HepG2 (cell line): ENCODE measurements around the gene PCYT2. TPM values are rescaled to one million over a fixed set of nuclear protein-coding genes. Genes with fewer than 3 reads are reported as not detected.

ENCODE experiments used
- CEBPB ChIP-seq: IDR thresholded peaks from 2 replicates; pipeline ENCODE4 v1.6.1; 2011; ENCODE audit warnings: low read depth, low read length, improper control_type of control experiment, borderline replicate concordance
- FOXK1 ChIP-seq: sonication (generic); formaldehyde crosslinking; IDR thresholded peaks from 2 replicates; pipeline ENCODE4 v1.4.0; 2020; ENCODE audit warnings: low read depth, missing genetic modification reagents, borderline replicate concordance
- FOXO1 ChIP-seq: sonication (generic); formaldehyde crosslinking; IDR thresholded peaks from 2 replicates; pipeline ENCODE4 v1.4.0; 2020; ENCODE audit warnings: missing genetic modification reagents
- GABPA ChIP-seq, 2 experiments: IDR thresholded peaks; 2 replicates each; pipeline ENCODE4 v1.6.1; 2011 to 2016; ENCODE audit warnings: low read depth in 2 of 2, low read length in 1 of 2, missing biosample characterization in 1 of 2, missing genetic modification characterization in 1 of 2
- HNRNPH1 ChIP-seq: fragments of 200-400 bp; formaldehyde crosslinking; optimal IDR thresholded peaks from 2 replicates; pipeline ENCODE3; 2017; ENCODE audit warnings: mild to moderate bottlenecking, low read depth, low read length
- HNRNPLL ChIP-seq: fragments of 200-400 bp; formaldehyde crosslinking; IDR thresholded peaks from 2 replicates; pipeline ENCODE4 v1.6.1; 2017; ENCODE audit warnings: mild to moderate bottlenecking, low read depth, low read length; ENCODE audit not compliant: poor library complexity, severe bottlenecking
- KAT8 ChIP-seq: IDR thresholded peaks from 2 replicates; pipeline ENCODE4 v1.6.1; 2016; ENCODE audit warnings: missing genetic modification reagents, missing compliant biosample characterization
- NONO ChIP-seq, 2 experiments: fragments of 450-650 bp in 1 of 2; sonication (generic) in 1 of 2; formaldehyde crosslinking in 1 of 2; IDR thresholded peaks in 1 of 2; conservative IDR thresholded peaks in 1 of 2; 2 replicates each; pipeline versions ENCODE4 v1.6.1 to v1.8.0; 2017 to 2022; ENCODE audit warnings: mild to moderate bottlenecking in 1 of 2, missing genetic modification reagents in 1 of 2, moderate library complexity in 1 of 2
- SCMH1 ChIP-seq: sonication (generic); formaldehyde crosslinking; IDR thresholded peaks from 2 replicates; pipeline ENCODE4 v1.9.0; 2021; ENCODE audit warnings: missing genetic modification reagents, mild to moderate bottlenecking, borderline replicate concordance
- TMF1 ChIP-seq: sonication (generic); formaldehyde crosslinking; IDR thresholded peaks from 2 replicates; pipeline ENCODE4 v1.8.1; 2022; ENCODE audit warnings: low read depth, missing genetic modification reagents
- ZFAT ChIP-seq: sonication (generic); formaldehyde crosslinking; conservative IDR thresholded peaks from 2 replicates; pipeline ENCODE4 v1.8.1; 2023; ENCODE audit warnings: missing genetic modification reagents, inconsistent platforms
- ZFP1 ChIP-seq: IDR thresholded peaks from 2 replicates; pipeline ENCODE4 v1.6.1; 2016
- ZNF263 ChIP-seq: sonication (generic); formaldehyde crosslinking; IDR thresholded peaks from 2 replicates; pipeline ENCODE4 v1.4.0; 2020; ENCODE audit warnings: missing genetic modification reagents
- ZNF44 ChIP-seq: sonication (generic); formaldehyde crosslinking; IDR thresholded peaks from 2 replicates; pipeline ENCODE4 v1.5.1; 2020; ENCODE audit warnings: mild to moderate bottlenecking, missing genetic modification reagents
- ZNF570 ChIP-seq: sonication (generic); formaldehyde crosslinking; IDR thresholded peaks from 2 replicates; pipeline ENCODE4 v1.4.0; 2020; ENCODE audit warnings: mild to moderate bottlenecking, missing genetic modification reagents, borderline replicate concordance
- ZNF713 ChIP-seq: sonication (generic); formaldehyde crosslinking; IDR thresholded peaks from 2 replicates; pipeline ENCODE4 v1.4.0; 2020; ENCODE audit warnings: mild to moderate bottlenecking, missing genetic modification reagents
- ZNF891 ChIP-seq: sonication (generic); formaldehyde crosslinking; IDR thresholded peaks from 2 replicates; pipeline ENCODE4 v1.5.0; 2020; ENCODE audit warnings: mild to moderate bottlenecking, missing genetic modification reagents
- polyA plus RNA-seq, 8 experiments: library from polyadenylated mRNA; depleted of rRNA in 3 of 8; stranded (reverse) in 7 of 8; unstranded in 1 of 8; fragments of >200 nt; fragmentation: Illumina TruSeq in 4 of 8; extraction: Trizol in 4 of 8; gene quantifications; 2 replicates each; pipeline versions ENCODE4 v1.2.1 to v1.2.3, GENCODE V29; 2011 to 2016; ENCODE audit warnings: low read depth in 4 of 8, missing spikeins in 1 of 8, mixed read lengths in 1 of 8; ENCODE audit not compliant: insufficient read depth in 1 of 8
- total RNA-seq, 5 experiments: library from RNA; depleted of rRNA; stranded (reverse); fragments of >200 nt; fragmentation: Illumina TruSeq; extraction: Trizol; gene quantifications; 2 replicates each; pipeline ENCODE4 v1.2.3, GENCODE V29; 2016; ENCODE audit warnings: low read depth in 1 of 5
- TF ChIP-seq, protein P1 (sequence below): sonication (generic); formaldehyde crosslinking; conservative IDR thresholded peaks from 2 replicates; pipeline ENCODE4 v1.4.0; 2020; ENCODE audit warnings: missing genetic modification reagents
- TF ChIP-seq, protein P2 (sequence below): IDR thresholded peaks from 2 replicates; pipeline ENCODE4 v1.6.1; 2016; ENCODE audit warnings: mild to moderate bottlenecking
- TF ChIP-seq, protein P3 (sequence below): sonication (generic); formaldehyde crosslinking; IDR thresholded peaks from 2 replicates; pipeline ENCODE4 v1.4.0; 2020; ENCODE audit warnings: missing genetic modification reagents
- TF ChIP-seq, protein P4 (sequence below): IDR thresholded peaks from 2 replicates; pipeline ENCODE4 v1.6.1; 2016; ENCODE audit warnings: missing compliant biosample characterization, missing genetic modification reagents, borderline replicate concordance

Gene PCYT2
- total and polyA plus RNA-seq, 2 of the 13 experiments (the other 11 are each of a cell fraction or from before 2014, with no cell fraction given), result 147 to 297 TPM

DNA sequence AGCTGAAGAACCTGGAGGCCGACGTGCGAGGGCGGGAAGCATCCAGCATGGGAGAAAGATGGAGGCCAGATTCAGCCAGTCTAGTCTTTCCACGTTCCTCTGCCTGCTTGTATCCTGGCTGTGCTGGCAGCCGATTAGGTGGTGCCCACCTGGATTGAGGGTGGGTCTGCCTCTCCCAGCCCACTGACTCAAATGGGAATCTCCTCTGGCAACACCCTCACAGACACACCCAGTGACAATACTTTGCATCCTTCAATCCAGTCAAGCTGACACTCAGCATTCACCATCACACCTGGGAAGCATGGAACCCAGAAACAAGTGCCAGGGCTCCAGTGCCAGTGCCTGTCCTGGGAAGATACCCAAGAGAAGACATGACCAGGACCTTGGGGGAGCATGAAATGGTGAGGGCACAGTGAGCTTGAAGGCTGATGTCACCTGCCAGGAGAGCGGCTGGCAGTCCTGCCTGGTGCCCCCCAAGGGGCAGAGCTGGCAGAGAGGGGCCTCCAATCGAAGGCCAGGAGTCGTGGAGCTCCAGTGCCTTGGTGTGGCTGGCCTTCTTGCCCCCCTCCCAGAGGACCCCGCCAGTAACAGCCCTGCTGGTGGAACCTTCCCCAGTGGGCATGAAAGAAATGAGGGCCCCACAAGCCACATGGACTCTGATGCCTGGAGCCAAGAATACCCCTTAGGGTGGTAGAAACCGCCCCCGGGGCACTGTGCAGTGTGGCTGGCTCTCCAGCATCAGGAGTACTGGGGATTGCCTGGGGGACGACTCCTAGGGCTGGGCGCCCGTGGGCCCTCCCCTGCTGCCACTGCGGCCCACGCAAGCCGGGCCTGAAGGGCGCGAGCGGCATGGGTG lies 9.8 kb downstream of the PCYT2 start (continued):
- TF ChIP-seq, protein P1, sequence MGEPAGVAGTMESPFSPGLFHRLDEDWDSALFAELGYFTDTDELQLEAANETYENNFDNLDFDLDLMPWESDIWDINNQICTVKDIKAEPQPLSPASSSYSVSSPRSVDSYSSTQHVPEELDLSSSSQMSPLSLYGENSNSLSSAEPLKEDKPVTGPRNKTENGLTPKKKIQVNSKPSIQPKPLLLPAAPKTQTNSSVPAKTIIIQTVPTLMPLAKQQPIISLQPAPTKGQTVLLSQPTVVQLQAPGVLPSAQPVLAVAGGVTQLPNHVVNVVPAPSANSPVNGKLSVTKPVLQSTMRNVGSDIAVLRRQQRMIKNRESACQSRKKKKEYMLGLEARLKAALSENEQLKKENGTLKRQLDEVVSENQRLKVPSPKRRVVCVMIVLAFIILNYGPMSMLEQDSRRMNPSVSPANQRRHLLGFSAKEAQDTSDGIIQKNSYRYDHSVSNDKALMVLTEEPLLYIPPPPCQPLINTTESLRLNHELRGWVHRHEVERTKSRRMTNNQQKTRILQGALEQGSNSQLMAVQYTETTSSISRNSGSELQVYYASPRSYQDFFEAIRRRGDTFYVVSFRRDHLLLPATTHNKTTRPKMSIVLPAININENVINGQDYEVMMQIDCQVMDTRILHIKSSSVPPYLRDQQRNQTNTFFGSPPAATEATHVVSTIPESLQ (CRISPR knock-in tag), result no peak
- TF ChIP-seq, protein P2, sequence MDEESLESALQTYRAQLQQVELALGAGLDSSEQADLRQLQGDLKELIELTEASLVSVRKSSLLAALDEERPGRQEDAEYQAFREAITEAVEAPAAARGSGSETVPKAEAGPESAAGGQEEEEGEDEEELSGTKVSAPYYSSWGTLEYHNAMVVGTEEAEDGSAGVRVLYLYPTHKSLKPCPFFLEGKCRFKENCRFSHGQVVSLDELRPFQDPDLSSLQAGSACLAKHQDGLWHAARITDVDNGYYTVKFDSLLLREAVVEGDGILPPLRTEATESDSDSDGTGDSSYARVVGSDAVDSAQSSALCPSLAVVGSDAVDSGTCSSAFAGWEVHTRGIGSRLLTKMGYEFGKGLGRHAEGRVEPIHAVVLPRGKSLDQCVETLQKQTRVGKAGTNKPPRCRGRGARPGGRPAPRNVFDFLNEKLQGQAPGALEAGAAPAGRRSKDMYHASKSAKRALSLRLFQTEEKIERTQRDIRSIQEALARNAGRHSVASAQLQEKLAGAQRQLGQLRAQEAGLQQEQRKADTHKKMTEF (CRISPR knock-in tag), result no peak
- TF ChIP-seq ZFP1 (CRISPR knock-in tag) (no peak), FOXO1 (CRISPR knock-in tag) (no peak), ZFAT (no peak), KAT8 (no peak), CEBPB (no peak), ZNF44 (CRISPR knock-in tag) (no peak), FOXK1 (CRISPR knock-in tag) (no peak), HNRNPLL (peak; percentile 4), TMF1 (CRISPR knock-in tag) (no peak; the same call in 1 of the 2 replicates), GABPA (IDR thresholded peaks at IDR 0.05; ENCODE audit: low read depth, low read length) (no peak), GABPA (CRISPR knock-in tag; IDR thresholded peaks at IDR 0.05; ENCODE audit: low read depth) (no peak), SCMH1 (no peak), ZNF570 (CRISPR knock-in tag) (no peak; the same call in 1 of the 2 replicates), NONO (IDR thresholded peaks at IDR 0.05) (no peak), NONO (CRISPR knock-in tag; conservative IDR thresholded peaks at IDR 0.05) (no peak), ZNF713 (CRISPR knock-in tag) (no peak), ZNF891 (CRISPR knock-in tag) (peak; percentile 52; the same call in 1 of the 2 replicates), ZNF263 (no peak), HNRNPH1 (no peak)
- TF ChIP-seq, protein P3, sequence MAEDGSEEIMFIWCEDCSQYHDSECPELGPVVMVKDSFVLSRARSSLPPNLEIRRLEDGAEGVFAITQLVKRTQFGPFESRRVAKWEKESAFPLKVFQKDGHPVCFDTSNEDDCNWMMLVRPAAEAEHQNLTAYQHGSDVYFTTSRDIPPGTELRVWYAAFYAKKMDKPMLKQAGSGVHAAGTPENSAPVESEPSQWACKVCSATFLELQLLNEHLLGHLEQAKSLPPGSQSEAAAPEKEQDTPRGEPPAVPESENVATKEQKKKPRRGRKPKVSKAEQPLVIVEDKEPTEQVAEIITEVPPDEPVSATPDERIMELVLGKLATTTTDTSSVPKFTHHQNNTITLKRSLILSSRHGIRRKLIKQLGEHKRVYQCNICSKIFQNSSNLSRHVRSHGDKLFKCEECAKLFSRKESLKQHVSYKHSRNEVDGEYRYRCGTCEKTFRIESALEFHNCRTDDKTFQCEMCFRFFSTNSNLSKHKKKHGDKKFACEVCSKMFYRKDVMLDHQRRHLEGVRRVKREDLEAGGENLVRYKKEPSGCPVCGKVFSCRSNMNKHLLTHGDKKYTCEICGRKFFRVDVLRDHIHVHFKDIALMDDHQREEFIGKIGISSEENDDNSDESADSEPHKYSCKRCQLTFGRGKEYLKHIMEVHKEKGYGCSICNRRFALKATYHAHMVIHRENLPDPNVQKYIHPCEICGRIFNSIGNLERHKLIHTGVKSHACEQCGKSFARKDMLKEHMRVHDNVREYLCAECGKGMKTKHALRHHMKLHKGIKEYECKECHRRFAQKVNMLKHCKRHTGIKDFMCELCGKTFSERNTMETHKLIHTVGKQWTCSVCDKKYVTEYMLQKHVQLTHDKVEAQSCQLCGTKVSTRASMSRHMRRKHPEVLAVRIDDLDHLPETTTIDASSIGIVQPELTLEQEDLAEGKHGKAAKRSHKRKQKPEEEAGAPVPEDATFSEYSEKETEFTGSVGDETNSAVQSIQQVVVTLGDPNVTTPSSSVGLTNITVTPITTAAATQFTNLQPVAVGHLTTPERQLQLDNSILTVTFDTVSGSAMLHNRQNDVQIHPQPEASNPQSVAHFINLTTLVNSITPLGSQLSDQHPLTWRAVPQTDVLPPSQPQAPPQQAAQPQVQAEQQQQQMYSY (CRISPR knock-in tag), result no peak
- TF ChIP-seq, protein P4, sequence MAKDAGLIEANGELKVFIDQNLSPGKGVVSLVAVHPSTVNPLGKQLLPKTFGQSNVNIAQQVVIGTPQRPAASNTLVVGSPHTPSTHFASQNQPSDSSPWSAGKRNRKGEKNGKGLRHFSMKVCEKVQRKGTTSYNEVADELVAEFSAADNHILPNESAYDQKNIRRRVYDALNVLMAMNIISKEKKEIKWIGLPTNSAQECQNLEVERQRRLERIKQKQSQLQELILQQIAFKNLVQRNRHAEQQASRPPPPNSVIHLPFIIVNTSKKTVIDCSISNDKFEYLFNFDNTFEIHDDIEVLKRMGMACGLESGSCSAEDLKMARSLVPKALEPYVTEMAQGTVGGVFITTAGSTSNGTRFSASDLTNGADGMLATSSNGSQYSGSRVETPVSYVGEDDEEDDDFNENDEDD (CRISPR knock-in tag), result no peak
